ENCODE results near the gene ZER1.
"Not testable (repeated sequence)": the region's sequence is repeated elsewhere in the genome, so short reads cannot be mapped to it uniquely, and the experiment has no call there.

The ZER1 gene

GRCh38 chr9:128771745-128772519, at the start of gene ZER1:
Gene ZER1 (minus strand): TSS chr9:128771927. CDS start chr9:128755565, 16,362 bp downstream.
- in situ Hi-C loops (cut with MboI; ENCODE audit: low sequenced_read_pairs): no loop called here

GRCh38 chr9:128820665-128821583, 49.2 kb upstream of the ZER1 start:
- in situ Hi-C loops (cut with MboI; ENCODE audit: low sequenced_read_pairs): no loop called here

GRCh38 chr9:128819716-128820664, 48.3 kb upstream of the ZER1 start:
- in situ Hi-C loops (cut with MboI; ENCODE audit: low sequenced_read_pairs): no loop called here

GRCh38 chr9:128818839-128819715, 47.4 kb upstream of the ZER1 start:
- in situ Hi-C loops (cut with MboI; ENCODE audit: low sequenced_read_pairs): no loop called here

- in situ Hi-C loops (cut with MboI; ENCODE audit: low sequenced_read_pairs): no loop called here
These were observed 46.5 kb upstream of the ZER1 start, which contains the start of gene ENDOG for GRCh38 chr9:128818099-128818838. Gene ENDOG (plus strand): TSS chr9:128818500. CDS start chr9:128818685, 185 bp downstream.

- in situ Hi-C loops (cut with MboI; ENCODE audit: low sequenced_read_pairs): no loop called here
These were observed 39.1 kb upstream of the ZER1 start for GRCh38 chr9:128810873-128811272.

- in situ Hi-C loops (cut with MboI; ENCODE audit: low sequenced_read_pairs): no loop called here
These were observed 38.1 kb upstream of the ZER1 start for GRCh38 chr9:128809831-128810230.

- in situ Hi-C loops (cut with MboI; ENCODE audit: low sequenced_read_pairs): no loop called here
These were observed 37.4 kb upstream of the ZER1 start for GRCh38 chr9:128809036-128809599.

GRCh38 chr9:128808543-128808942, 36.8 kb upstream of the ZER1 start:
- in situ Hi-C loops (cut with MboI; ENCODE audit: low sequenced_read_pairs): no loop called here

GRCh38 chr9:128807827-128808226, 36.1 kb upstream of the ZER1 start:
- in situ Hi-C loops (cut with MboI; ENCODE audit: low sequenced_read_pairs): no loop called here

GRCh38 chr9:128805661-128806060, 33.9 kb upstream of the ZER1 start:
- in situ Hi-C loops (cut with MboI; ENCODE audit: low sequenced_read_pairs): no loop called here

GRCh38 chr9:128802482-128802881, 30.8 kb upstream of the ZER1 start:
- in situ Hi-C loops (cut with MboI; ENCODE audit: low sequenced_read_pairs): no loop called here

GRCh38 chr9:128800061-128800460, 28.3 kb upstream of the ZER1 start:
- in situ Hi-C loops (cut with MboI; ENCODE audit: low sequenced_read_pairs): no loop called here

- in situ Hi-C loops (cut with MboI; ENCODE audit: low sequenced_read_pairs): no loop called here
These were observed 27.2 kb upstream of the ZER1 start for GRCh38 chr9:128798896-128799295.

- in situ Hi-C loops (cut with MboI; ENCODE audit: low sequenced_read_pairs): not testable (repeated sequence)
These were observed 23.2 kb upstream of the ZER1 start for GRCh38 chr9:128794961-128795360.

GRCh38 chr9:128792978-128793686, 21.4 kb upstream of the ZER1 start:
- in situ Hi-C loops (cut with MboI; ENCODE audit: low sequenced_read_pairs): no loop called here

- in situ Hi-C loops (cut with MboI; ENCODE audit: low sequenced_read_pairs): no loop called here
These were observed 20.4 kb upstream of the ZER1 start for GRCh38 chr9:128792134-128792533.

- in situ Hi-C loops (cut with MboI; ENCODE audit: low sequenced_read_pairs): no loop called here
These were observed 18.8 kb upstream of the ZER1 start for GRCh38 chr9:128790536-128790935.

Data from HL-60/S4 (cell line).